ENCODE results near the gene CCR7.

Gene CCR7

GRCh38 chr17:40517286-40517662, 48.0 kb downstream of the CCR7 start:
- Histone ChIP-seq H3K9me3 (no peaks in the 10 kb centered on the region), H3K27me3 (peaks cover 0 to 21% of the 10 kb centered on the region in 2 donors), H3K27ac (no peak overlapping the region), H3K4me3 (no peak overlapping the region), H3K36me3 (no peaks in the 10 kb centered on the region), H3K4me1 (peaks cover 0 to 3% (median under 1%) of the 10 kb centered on the region in 4 donors)
- intact Hi-C loops (cut with DNase I; ENCODE audit: low total_unique reads), result no loop called here
- peak in 1 of 2 donors; percentile 12 for DNase-seq
- TF ChIP-seq CTCF (IDR thresholded peaks at IDR 0.05), result no peak

GRCh38 chr17:40516581-40517285, 48.5 kb downstream of the CCR7 start:
- peak in 1 of 2 donors; percentile 44 for DNase-seq
- H3K4me3 ChIP-seq, result no peak overlapping the region
- H3K36me3 ChIP-seq, result no peaks in the 10 kb centered on the region
- intact Hi-C loops (cut with DNase I; ENCODE audit: low total_unique reads), result no loop called here
- H3K27ac ChIP-seq, result no peak overlapping the region
- peaks cover 0 to 21% of the 10 kb centered on the region in 2 donors for H3K27me3 ChIP-seq
- no peaks in the 10 kb centered on the region for H3K9me3 ChIP-seq
- TF ChIP-seq CTCF (IDR thresholded peaks at IDR 0.05), result no peak
- H3K4me1 ChIP-seq, result peaks cover 0 to 7% (median 3%) of the 10 kb centered on the region in 4 donors

- Histone ChIP-seq H3K27ac (no peak overlapping the region), H3K4me1 (peaks cover 0 to 10% (median 3%) of the 10 kb centered on the region in 4 donors), H3K4me3 (no peak overlapping the region), H3K9me3 (no peaks in the 10 kb centered on the region), H3K36me3 (no peaks in the 10 kb centered on the region), H3K27me3 (peaks cover 0 to 13% of the 10 kb centered on the region in 2 donors)
- intact Hi-C loops (cut with DNase I; ENCODE audit: low total_unique reads), result no loop called here
- no peak for TF ChIP-seq CTCF (IDR thresholded peaks at IDR 0.05)
- DNase-seq, result peak in 1 of 2 donors; percentile 32
These were observed 49.7 kb downstream of the CCR7 start for GRCh38 chr17:40515491-40516041.

GRCh38 chr17:40515011-40515410, 50.3 kb downstream of the CCR7 start:
- peaks cover 0 to 7% of the 10 kb centered on the region in 2 donors for H3K27me3 ChIP-seq
- H3K27ac ChIP-seq, result no peak overlapping the region
- intact Hi-C loops (cut with DNase I; ENCODE audit: low total_unique reads), result no loop called here
- H3K36me3 ChIP-seq, result no peaks in the 10 kb centered on the region
- no peak overlapping the region for H3K4me3 ChIP-seq
- peaks cover 0 to 10% (median 3%) of the 10 kb centered on the region in 4 donors for H3K4me1 ChIP-seq
- no peak for DNase-seq
- no peak for TF ChIP-seq CTCF (IDR thresholded peaks at IDR 0.05)
- no peaks in the 10 kb centered on the region for H3K9me3 ChIP-seq

GRCh38 chr17:40514013-40514875, 51.0 kb downstream of the CCR7 start:
- DNase-seq, result peak in 1 of 2 donors; percentile 29
- Histone ChIP-seq H3K4me1 (peaks cover 0 to 10% (median 3%) of the 10 kb centered on the region in 4 donors), H3K4me3 (no peak overlapping the region), H3K9me3 (no peaks in the 10 kb centered on the region), H3K27ac (no peak overlapping the region), H3K27me3 (peaks cover 0 to 7% of the 10 kb centered on the region in 2 donors), H3K36me3 (no peaks in the 10 kb centered on the region)
- intact Hi-C loops (cut with DNase I; ENCODE audit: low total_unique reads), result no loop called here
- no peak for TF ChIP-seq CTCF (IDR thresholded peaks at IDR 0.05)
